ENCODE data around the gene CCDC57. TPM values are rescaled to one million over a fixed set of nuclear protein-coding genes. Genes with fewer than 3 reads are reported as not detected.

CCDC57 gene
- total and polyA plus RNA-seq, 2 of the 4 experiments (the other 2 are of a cell fraction) = 7.3 to 31.3 TPM

DNA sequence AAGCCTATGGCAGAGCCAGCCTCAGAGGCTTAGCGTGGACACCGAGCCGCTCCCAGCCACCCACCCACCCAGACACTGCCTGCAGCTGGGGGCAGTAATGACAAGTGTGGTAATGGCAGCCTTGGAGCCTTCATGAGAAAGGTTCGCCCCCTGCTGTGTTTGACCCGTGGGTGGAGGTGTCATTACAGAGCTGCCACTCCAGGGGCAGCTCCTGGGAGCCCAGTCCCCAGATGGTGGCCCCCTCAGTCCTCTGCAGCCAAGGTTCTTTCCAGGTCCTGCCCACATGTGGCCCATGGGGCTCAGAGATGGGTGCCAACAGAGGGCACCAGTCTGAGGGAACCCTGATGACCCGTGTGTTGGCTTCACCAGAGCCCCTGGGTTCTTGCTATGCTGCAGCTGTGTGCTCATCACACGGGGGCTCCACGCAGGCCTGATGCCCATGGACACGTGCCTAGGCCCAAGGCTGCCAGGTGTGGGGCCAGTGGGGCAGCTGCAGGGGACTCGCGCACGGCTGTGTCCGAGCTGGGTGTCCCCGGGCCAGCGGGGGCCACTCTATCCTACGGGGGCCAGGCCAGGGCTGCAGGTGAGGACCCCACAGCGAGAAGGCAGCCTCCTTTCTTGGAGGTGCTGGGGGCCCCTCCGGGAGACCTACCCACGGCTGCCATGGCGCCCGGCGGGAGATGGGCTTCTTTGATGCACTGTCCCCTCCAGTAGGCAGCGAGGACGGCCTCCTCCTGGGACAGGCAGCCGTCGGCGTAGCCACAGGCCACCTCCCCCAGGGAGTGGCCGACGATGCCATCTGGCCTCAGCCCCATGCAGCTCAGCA is 122.7 kb downstream of the CCDC57 start (continued):
- TF ChIP-seq RCOR1 (IDR thresholded peaks at IDR 0.05; ENCODE audit: insufficient replicate concordance, low read length) = no peak

DNA sequence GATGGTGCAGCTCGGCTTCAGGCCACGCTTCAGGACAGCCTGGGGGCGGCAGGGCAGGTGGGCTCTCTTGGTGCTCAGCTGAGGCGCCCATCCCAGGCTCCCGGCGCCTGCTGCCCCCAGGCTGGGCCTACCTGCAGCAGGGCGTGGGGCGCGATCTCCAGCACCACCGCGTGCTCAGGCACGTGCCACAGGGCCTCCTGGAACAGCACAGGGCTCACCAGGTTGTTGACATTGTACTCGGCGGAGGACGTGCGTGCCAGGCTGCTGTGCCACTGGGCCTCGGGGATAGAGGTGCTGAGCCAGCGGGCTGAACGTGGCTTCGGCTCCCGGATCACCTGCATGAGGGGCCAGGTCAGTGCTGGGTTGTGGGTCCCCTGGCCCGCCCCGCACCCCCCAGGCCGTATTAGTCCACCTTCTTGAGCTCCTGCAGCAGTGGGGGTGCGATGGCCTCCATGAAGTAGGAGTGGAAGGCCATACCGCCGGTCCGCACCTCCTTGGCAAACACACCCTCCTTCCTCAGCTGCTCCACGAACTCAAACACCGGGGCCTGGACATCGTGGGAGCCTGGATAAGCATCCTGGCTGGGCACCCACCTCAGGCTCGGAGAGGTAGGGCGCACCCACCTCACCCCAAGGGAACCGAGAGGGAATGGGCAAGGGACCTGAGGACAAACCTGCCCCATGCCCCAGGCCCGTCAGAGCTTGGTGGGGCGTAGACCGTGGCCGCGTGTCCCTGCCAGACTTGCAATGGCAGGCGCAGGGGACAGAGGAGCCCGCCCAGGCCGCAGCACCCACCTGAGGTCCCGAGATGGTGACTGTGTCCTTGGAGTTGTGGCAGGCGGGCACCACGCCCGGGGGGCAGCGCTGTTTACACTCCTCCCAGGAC is 123.6 kb downstream of the CCDC57 start:
- Histone ChIP-seq H2BK15ac (ENCODE audit: low read depth, low read length) (no peak overlapping the region), H3K18ac (ENCODE audit: low read depth, low read length) (no peak overlapping the region), H4K8ac (ENCODE audit: low read depth in 2 of 2, low read length in 2 of 2) (no peak overlapping the region), H4K20me1 (ENCODE audit: insufficient read depth, low read length) (peaks cover 5% of the 10 kb centered on the region), H3K9me3 (ENCODE audit: control insufficient read depth, insufficient read depth, low read length) (no peaks in the 10 kb centered on the region), H3K14ac (replicated peaks; ENCODE audit: low read depth, low read length) (no peak overlapping the region), H3K23ac (ENCODE audit: low read depth, low read length) (no peak overlapping the region), H3K56ac (ENCODE audit: extremely low read depth, insufficient read depth, low read length) (no peak overlapping the region), H3K9me1 (ENCODE audit: insufficient read depth, low read length) (no peaks in the 10 kb centered on the region), H3K27me3 (ENCODE audit: control insufficient read depth, insufficient read depth, low read length) (no peaks in the 10 kb centered on the region), H3K79me1 (ENCODE audit: low read depth in 1 of 2, low read length in 2 of 2) (peaks cover 0 to 11% of the 10 kb centered on the region in 2 experiments; a peak in 2 of 4 replicates), H3K4ac (ENCODE audit: low read depth, low read length) (no peak overlapping the region), H4K91ac (ENCODE audit: insufficient read depth, low read depth, low read length) (no peak overlapping the region), H2AFZ (replicated peaks; ENCODE audit: low read length, poor library complexity) (no peak overlapping the region), H2BK20ac (ENCODE audit: low read depth, low read length) (no peak overlapping the region), H2AK9ac (replicated peaks; ENCODE audit: low read depth, low read length, poor library complexity) (peak overlapping the region; percentile 61), H3K9ac (ENCODE audit: low read depth, low read length) (no peak overlapping the region), H2AK5ac (ENCODE audit: low read depth, low read length) (no peak overlapping the region), H3K36me3 (ENCODE audit: control insufficient read depth, insufficient read depth, low read length) (peaks cover 95% of the 10 kb centered on the region), H3K4me2 (ENCODE audit: low read depth, low read length) (no peak overlapping the region), H3K4me1 (ENCODE audit: control insufficient read depth, insufficient read depth, low read length) (no peaks in the 10 kb centered on the region), H3K27ac (ENCODE audit: insufficient read depth, low read length) (no peak overlapping the region), H3K4me3 (ENCODE audit: insufficient read depth, low read depth, low read length) (no peak overlapping the region), H2BK120ac (ENCODE audit: low read depth, low read length) (no peak overlapping the region), H2BK5ac (ENCODE audit: low read depth, low read length, poor library complexity, severe bottlenecking) (no peak overlapping the region), H4K5ac (ENCODE audit: low read depth, low read length) (no peak overlapping the region)
- intact Hi-C loops (cut with micrococcal nuclease) = no loop called here
- DNase-seq (no peak), ATAC-seq (ENCODE audit: low read depth) (no peak)
- dilution Hi-C loops (cut with HindIII; ENCODE audit: low sequenced_read_pairs, unreplicated experiment) = no loop called here
- TSS peak; percentile 44 for BruUV-seq (replicated peaks)
- CTCF ChIA-PET = no interaction called here
- POLR2A ChIA-PET (ENCODE audit: unreplicated experiment) = no interaction called here
- in situ Hi-C loops (cut with MboI; ENCODE audit: low sequenced_read_pairs) = no loop called here
- WGBS, 2 experiments (ENCODE audit: extremely low coverage in 2 of 2, insufficient read length in 1 of 2) = 96% methylated on average over 20 of the region's 47 CpGs; no CpG with 5 or more reads in 1 of the 2 experiments
- no peak for TF ChIP-seq BHLHE40 (IDR thresholded peaks at IDR 0.05; ENCODE audit: low read depth, low read length)
- TF ChIP-seq, protein P1, sequence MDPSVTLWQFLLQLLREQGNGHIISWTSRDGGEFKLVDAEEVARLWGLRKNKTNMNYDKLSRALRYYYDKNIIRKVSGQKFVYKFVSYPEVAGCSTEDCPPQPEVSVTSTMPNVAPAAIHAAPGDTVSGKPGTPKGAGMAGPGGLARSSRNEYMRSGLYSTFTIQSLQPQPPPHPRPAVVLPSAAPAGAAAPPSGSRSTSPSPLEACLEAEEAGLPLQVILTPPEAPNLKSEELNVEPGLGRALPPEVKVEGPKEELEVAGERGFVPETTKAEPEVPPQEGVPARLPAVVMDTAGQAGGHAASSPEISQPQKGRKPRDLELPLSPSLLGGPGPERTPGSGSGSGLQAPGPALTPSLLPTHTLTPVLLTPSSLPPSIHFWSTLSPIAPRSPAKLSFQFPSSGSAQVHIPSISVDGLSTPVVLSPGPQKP (IDR thresholded peaks at IDR 0.05; ENCODE audit: borderline replicate concordance, low read depth, low read length) = no peak
- no peak for TF ChIP-seq RAD21 (IDR thresholded peaks at IDR 0.05; ENCODE audit: low read length)
- no peak for TF ChIP-seq CEBPB (IDR thresholded peaks at IDR 0.05; ENCODE audit: low read depth, low read length)
- no peak for TF ChIP-seq RCOR1 (IDR thresholded peaks at IDR 0.05; ENCODE audit: insufficient replicate concordance, low read length)
- TF ChIP-seq, protein P2, sequence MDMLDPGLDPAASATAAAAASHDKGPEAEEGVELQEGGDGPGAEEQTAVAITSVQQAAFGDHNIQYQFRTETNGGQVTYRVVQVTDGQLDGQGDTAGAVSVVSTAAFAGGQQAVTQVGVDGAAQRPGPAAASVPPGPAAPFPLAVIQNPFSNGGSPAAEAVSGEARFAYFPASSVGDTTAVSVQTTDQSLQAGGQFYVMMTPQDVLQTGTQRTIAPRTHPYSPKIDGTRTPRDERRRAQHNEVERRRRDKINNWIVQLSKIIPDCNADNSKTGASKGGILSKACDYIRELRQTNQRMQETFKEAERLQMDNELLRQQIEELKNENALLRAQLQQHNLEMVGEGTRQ (IDR thresholded peaks at IDR 0.05; ENCODE audit: low read depth, low read length) = no peak
- no peak for TF ChIP-seq POLR2A (IDR thresholded peaks at IDR 0.05; ENCODE audit: low read depth, low read length)
- TF ChIP-seq MAZ (IDR thresholded peaks at IDR 0.05; ENCODE audit: borderline replicate concordance, low read depth, low read length) = no peak
- TF ChIP-seq FOS (IDR thresholded peaks at IDR 0.05; ENCODE audit: low read depth, low read length) = no peak
- no peak for TF ChIP-seq RFX5 (IDR thresholded peaks at IDR 0.05; ENCODE audit: low read depth, low read length)
- no peak for TF ChIP-seq MXI1 (IDR thresholded peaks at IDR 0.05; ENCODE audit: borderline replicate concordance, low read depth, low read length)
- TF ChIP-seq MAFK (IDR thresholded peaks at IDR 0.05; ENCODE audit: low read depth, low read length) = no peak
- TF ChIP-seq NFE2L2 (IDR thresholded peaks at IDR 0.05; ENCODE audit: low read depth, low read length) = no peak
- no peak for TF ChIP-seq CHD1 (IDR thresholded peaks at IDR 0.05; ENCODE audit: low read depth, low read length)

All from IMR-90 (cell line).